Sigmoid colon (tissue), 7 donors: Measurements from ENCODE around the gene LEFTY1. TPM values are rescaled to one million over a fixed set of nuclear protein-coding genes. Genes with fewer than 3 reads are reported as not detected.

ENCODE experiments used
- DNase-seq: peaks from one replicate; pipeline ENCODE4 v3.0.0-alpha.2; 2019
- H3K27ac ChIP-seq, 4 donors: fragments of 200-600 bp; sonication (generic); one replicate each; pipeline ENCODE4 v1.5.1; 2016 to 2019; ENCODE audit warnings: mild to moderate bottlenecking in 1 of 4
- H3K27me3 ChIP-seq, 3 donors: fragments of 200-600 bp; sonication (generic); one replicate each; pipeline ENCODE4 v1.5.1; 2019; ENCODE audit warnings: mild to moderate bottlenecking in 1 of 3
- H3K36me3 ChIP-seq, 4 donors: fragments of 200-600 bp; sonication (generic); one replicate each; pipeline ENCODE4 v1.5.1; 2016 to 2019
- H3K4me1 ChIP-seq, 4 donors: fragments of 200-600 bp; sonication (generic); one replicate each; pipeline ENCODE4 v1.5.1; 2017 to 2019
- H3K4me3 ChIP-seq, 4 donors: fragments of 200-600 bp; sonication (generic); one replicate each; pipeline ENCODE4 v1.5.1; 2017 to 2019; ENCODE audit warnings: mild to moderate bottlenecking in 2 of 4, moderate library complexity in 1 of 4
- H3K9me3 ChIP-seq, 4 donors: fragments of 200-600 bp in 3 of 4; sonication (generic) in 3 of 4; one replicate each; pipeline versions ENCODE4 v1.5.1 to v1.6.1; 2013 to 2019
- CTCF ChIP-seq, 4 experiments: fragments of 450-650 bp in 3 of 4; fragments of 200-600 bp in 1 of 4; IDR thresholded peaks; one replicate each; pipeline ENCODE4 v1.5.1; 2016 to 2019; ENCODE audit warnings: antibody characterized with exemption in 4 of 4, mild to moderate bottlenecking in 3 of 4, moderate library complexity in 2 of 4
- EP300 ChIP-seq, 4 donors: sonication (generic); formaldehyde crosslinking; IDR thresholded peaks; one replicate each; pipeline ENCODE4 v1.6.1; 2017; ENCODE audit warnings: antibody characterized with exemption in 4 of 4
- POLR2A ChIP-seq, 2 donors: fragments of 450-650 bp; IDR thresholded peaks; one replicate each; pipeline ENCODE4 v1.6.1; 2016; ENCODE audit warnings: antibody characterized with exemption in 2 of 2, mild to moderate bottlenecking in 2 of 2, moderate library complexity in 2 of 2
- POLR2AphosphoS5 ChIP-seq, 4 donors: sonication (generic); formaldehyde crosslinking; IDR thresholded peaks; one replicate each; pipeline ENCODE4 v1.6.1; 2017; ENCODE audit warnings: antibody characterized with exemption in 4 of 4
- WGBS, 2 donors: extraction: QIAGEN DNeasy Blood & Tissue Kit; methylation state at CpG; one replicate each; pipeline ENCODE4 v1.1.7; 2013; 5-methylcytosine and 5-hydroxymethylcytosine counted together
- intact Hi-C: fragments of 100-400 bp; cut with DNase I; formaldehyde crosslinking; loops from one replicate; pipeline ENCODE4 v1.15.1; 2023
- polyA plus RNA-seq, 3 donors: library from polyadenylated mRNA; stranded (reverse); fragments of 200-250 nt; gene quantifications; one replicate each; pipeline ENCODE4 v1.2.3, GENCODE V29; 2013
- total RNA-seq, 4 donors: library from RNA; depleted of rRNA; stranded (reverse); fragments of >200 nt; gene quantifications; one replicate each; pipeline ENCODE4 v1.1.0, GENCODE V29; 2016
- donor health status: healthy with polysubstance abuse.
- donor health status: Bipolar disorder and iron deficiency.
- donor health status: healthy.

The LEFTY1 gene
- total and polyA plus RNA-seq, 7 donors, result 14.4 to 120 (median 46.2) TPM; not detected in 4

GRCh38 chr1:225919906-225920305 lies 31.0 kb upstream of the LEFTY1 start:
- TF ChIP-seq POLR2AphosphoS5 (IDR thresholded peaks at IDR 0.05) (peak in 3 of 4 donors; percentile 11 to 45 (median 40)), EP300 (IDR thresholded peaks at IDR 0.05) (no peak), POLR2A (IDR thresholded peaks at IDR 0.05) (no peak), CTCF (IDR thresholded peaks at IDR 0.05) (no peak)
- intact Hi-C loops, result loop anchor here (5.0 kb wide), 4 partner anchors 57 to 493 kb away; partner anchors contain the start of genes H3-3A, LBR and SRP9
- peak overlapping the region in 3 of 4 donors; percentile 68 to 74 (median 72) for H3K27ac ChIP-seq
- H3K9me3 ChIP-seq, result no peaks in the 10 kb centered on the region
- peaks cover 0 to 37% (median 33%) of the 10 kb centered on the region in 4 donors for H3K4me1 ChIP-seq
- 29 to 48% methylated on average over 5 of the region's 5 CpGs for WGBS, 2 donors
- H3K4me3 ChIP-seq, result no peak overlapping the region
- H3K27me3 ChIP-seq, result no peaks in the 10 kb centered on the region
- DNase-seq, result peak; percentile 92
- H3K36me3 ChIP-seq, result peaks cover 0 to 50% (median 12%) of the 10 kb centered on the region in 4 donors

- H3K4me1 ChIP-seq, result peaks cover 0 to 30% (median 28%) of the 10 kb centered on the region in 4 donors
- H3K27me3 ChIP-seq, result no peaks in the 10 kb centered on the region
- WGBS, 2 donors, result 92 to 96% methylated on average over 4 of the region's 4 CpGs
- TF ChIP-seq CTCF (IDR thresholded peaks at IDR 0.05) (no peak), EP300 (IDR thresholded peaks at IDR 0.05) (no peak), POLR2AphosphoS5 (IDR thresholded peaks at IDR 0.05) (no peak), POLR2A (IDR thresholded peaks at IDR 0.05) (no peak)
- no peak overlapping the region for H3K4me3 ChIP-seq
- H3K36me3 ChIP-seq, result peaks cover 0 to 55% (median 12%) of the 10 kb centered on the region in 4 donors
- H3K9me3 ChIP-seq, result no peaks in the 10 kb centered on the region
- no peak for DNase-seq
- intact Hi-C loops, result no loop called here
- H3K27ac ChIP-seq, result no peak overlapping the region
These were observed 29.3 kb upstream of the LEFTY1 start for GRCh38 chr1:225918280-225918679.

- H3K9me3 ChIP-seq, result no peaks in the 10 kb centered on the region
- no peak overlapping the region for H3K4me3 ChIP-seq
- no peak overlapping the region for H3K27ac ChIP-seq
- DNase-seq, result no peak
- peaks cover 0 to 23% (median 20%) of the 10 kb centered on the region in 4 donors for H3K4me1 ChIP-seq
- peaks cover 0 to 55% (median 12%) of the 10 kb centered on the region in 4 donors for H3K36me3 ChIP-seq
- intact Hi-C loops, result no loop called here
- TF ChIP-seq CTCF (IDR thresholded peaks at IDR 0.05), result no peak
- H3K27me3 ChIP-seq, result no peaks in the 10 kb centered on the region
- WGBS, 2 donors, result 83 to 89% methylated on average over 5 of the region's 5 CpGs
These were observed 28.6 kb upstream of the LEFTY1 start for GRCh38 chr1:225917536-225917935.

GRCh38 chr1:225917101-225917500 lies 28.2 kb upstream of the LEFTY1 start:
- H3K4me1 ChIP-seq, result peaks cover 0 to 18% (median 16%) of the 10 kb centered on the region in 4 donors
- intact Hi-C loops, result no loop called here
- TF ChIP-seq POLR2AphosphoS5 (IDR thresholded peaks at IDR 0.05), result no peak
- no peaks in the 10 kb centered on the region for H3K9me3 ChIP-seq
- H3K27ac ChIP-seq, result no peak overlapping the region
- H3K36me3 ChIP-seq, result peaks cover 0 to 52% (median 10%) of the 10 kb centered on the region in 4 donors
- no peak for DNase-seq
- WGBS, 2 donors, result 91 to 97% methylated on average over 3 of the region's 3 CpGs
- no peaks in the 10 kb centered on the region for H3K27me3 ChIP-seq
- H3K4me3 ChIP-seq, result no peak overlapping the region

GRCh38 chr1:225915538-225915991 lies 26.6 kb upstream of the LEFTY1 start:
- Histone ChIP-seq H3K27me3 (no peaks in the 10 kb centered on the region), H3K36me3 (peaks cover 0 to 39% (median 2%) of the 10 kb centered on the region in 4 donors), H3K4me1 (peaks cover 0 to 24% (median 22%) of the 10 kb centered on the region in 4 donors), H3K9me3 (no peaks in the 10 kb centered on the region), H3K27ac (no peak overlapping the region), H3K4me3 (no peak overlapping the region)
- TF ChIP-seq POLR2AphosphoS5 (IDR thresholded peaks at IDR 0.05), result no peak
- no peak for TF ChIP-seq EP300 (IDR thresholded peaks at IDR 0.05)
- TF ChIP-seq CTCF (IDR thresholded peaks at IDR 0.05), result no peak
- no peak for TF ChIP-seq POLR2A (IDR thresholded peaks at IDR 0.05)
- DNase-seq, result no peak
- intact Hi-C loops, result no loop called here
- WGBS, 2 donors, result 89% methylated on average over 7 of the region's 7 CpGs
